Measurements from ENCODE around the gene EVA1B. TPM values are rescaled to one million over a fixed set of nuclear protein-coding genes. Genes with fewer than 3 reads are reported as not detected.

The EVA1B gene
- total and polyA plus RNA-seq, 2 of the 4 experiments (the other 2 are of a cell fraction): 49.8 to 64.6 TPM

Other genes starting within 250 kb of the EVA1B start
- gene TEKT2, start 239.6 kb downstream of the EVA1B start, total RNA-seq (2012; rRNA removed): 0.18 TPM in 1 of 2 replicates, not detected in the other
- gene TEKT2, start 239.6 kb downstream of the EVA1B start, polyA plus RNA-seq (2012; rRNA removed): 0.14 TPM in 1 of 2 replicates, not detected in the other
- gene ADPRS, start 234.8 kb downstream of the EVA1B start, total RNA-seq (2012; rRNA removed): 27.2 and 31.0 TPM in 2 replicates
- 37.1 and 37.2 TPM in 2 replicates for gene ADPRS, start 234.8 kb downstream of the EVA1B start, polyA plus RNA-seq (2012; rRNA removed)
- 0.54 and 0.56 TPM in 2 replicates for gene COL8A2, start 198.4 kb downstream of the EVA1B start, total RNA-seq (2012; rRNA removed)
- 0.83 and 1.1 TPM in 2 replicates for gene COL8A2, start 198.4 kb downstream of the EVA1B start, polyA plus RNA-seq (2012; rRNA removed)
- 76.0 and 101 TPM in 2 replicates for gene TRAPPC3, start 174.2 kb downstream of the EVA1B start, total RNA-seq (2012; rRNA removed)
- 63.5 and 77.8 TPM in 2 replicates for gene TRAPPC3, start 174.2 kb downstream of the EVA1B start, polyA plus RNA-seq (2012; rRNA removed)
- gene MAP7D1, start 167.5 kb downstream of the EVA1B start, total RNA-seq (2012; rRNA removed): 30.8 and 32.3 TPM in 2 replicates
- gene MAP7D1, start 167.5 kb downstream of the EVA1B start, polyA plus RNA-seq (2012; rRNA removed): 81.9 and 83.2 TPM in 2 replicates
- gene THRAP3, start 99.2 kb downstream of the EVA1B start, total RNA-seq (2012; rRNA removed): 66.5 and 73.9 TPM in 2 replicates
- 48.9 and 60.6 TPM in 2 replicates for gene THRAP3, start 99.2 kb downstream of the EVA1B start, polyA plus RNA-seq (2012; rRNA removed)
- 1.8 and 1.9 TPM in 2 replicates for gene SH3D21, start 17.3 kb downstream of the EVA1B start, total RNA-seq (2012; rRNA removed)
- gene SH3D21, start 17.3 kb downstream of the EVA1B start, polyA plus RNA-seq (2012; rRNA removed): 11.0 and 11.9 TPM in 2 replicates
- 13.9 and 16.0 TPM in 2 replicates for gene STK40, start 62.3 kb upstream of the EVA1B start, total RNA-seq (2012; rRNA removed)
- gene STK40, start 62.3 kb upstream of the EVA1B start, polyA plus RNA-seq (2012; rRNA removed): 29.9 and 30.6 TPM in 2 replicates
- 10.3 and 11.7 TPM in 2 replicates for gene LSM10, start 74.3 kb upstream of the EVA1B start, total RNA-seq (2012; rRNA removed)
- 78.9 and 94.1 TPM in 2 replicates for gene LSM10, start 74.3 kb upstream of the EVA1B start, polyA plus RNA-seq (2012; rRNA removed)
- gene OSCP1, start 126.8 kb upstream of the EVA1B start, total RNA-seq (2012; rRNA removed): 9.4 and 11.8 TPM in 2 replicates
- 6.3 and 7.8 TPM in 2 replicates for gene OSCP1, start 126.8 kb upstream of the EVA1B start, polyA plus RNA-seq (2012; rRNA removed)
- gene MRPS15, start 140.7 kb upstream of the EVA1B start, total RNA-seq (2012; rRNA removed): 46.1 and 64.7 TPM in 2 replicates
- 66.0 and 77.9 TPM in 2 replicates for gene MRPS15, start 140.7 kb upstream of the EVA1B start, polyA plus RNA-seq (2012; rRNA removed)
- not detected in 2 replicates for gene CSF3R, start 159.3 kb upstream of the EVA1B start, total RNA-seq (2012; rRNA removed)
- gene CSF3R, start 159.3 kb upstream of the EVA1B start, polyA plus RNA-seq (2012; rRNA removed): not detected in 2 replicates

Measured in IMR-90 (cell line).